ENCODE results near the gene TINAGL1.

Gene TINAGL1

GRCh38 chr1:31576201-31576669, at the start of gene TINAGL1:
TSS of gene TINAGL1 (plus strand) at chr1:31576515. CDS start at chr1:31577149, 634 bp downstream.
- DNase-seq = no peak

DNA sequence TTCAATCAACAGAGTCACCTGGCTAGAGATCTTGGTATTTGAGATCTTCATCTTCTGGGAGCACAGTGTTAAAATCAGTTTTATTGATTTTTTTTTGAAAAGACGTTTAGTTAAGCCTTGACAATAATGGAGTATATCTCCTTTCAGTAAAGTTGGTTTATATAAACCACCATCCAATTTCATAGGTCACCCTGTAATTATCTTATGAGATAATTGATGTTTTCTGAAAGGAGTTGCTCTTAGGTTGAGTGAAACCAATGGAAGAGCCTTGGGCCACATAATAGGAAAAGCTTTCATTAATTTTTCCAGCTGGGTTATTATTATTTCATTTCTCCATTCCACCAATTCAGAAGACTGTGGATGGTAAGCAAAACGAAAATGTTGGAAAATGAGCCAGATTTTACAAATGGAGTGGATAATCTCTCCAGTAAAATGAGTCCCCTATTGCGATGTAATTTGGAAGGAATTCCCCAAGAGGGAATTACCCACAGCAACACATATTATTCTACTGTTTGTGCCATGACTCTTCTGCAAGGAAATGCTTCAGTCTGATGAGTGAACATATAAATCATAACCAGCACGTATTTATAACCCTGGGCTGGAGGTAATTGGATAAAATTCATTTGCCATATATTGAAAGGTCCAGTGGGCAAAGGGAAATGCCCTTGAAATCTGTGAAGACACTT, 46.2 kb upstream of the TINAGL1 start:
- no peak for DNase-seq

DNA sequence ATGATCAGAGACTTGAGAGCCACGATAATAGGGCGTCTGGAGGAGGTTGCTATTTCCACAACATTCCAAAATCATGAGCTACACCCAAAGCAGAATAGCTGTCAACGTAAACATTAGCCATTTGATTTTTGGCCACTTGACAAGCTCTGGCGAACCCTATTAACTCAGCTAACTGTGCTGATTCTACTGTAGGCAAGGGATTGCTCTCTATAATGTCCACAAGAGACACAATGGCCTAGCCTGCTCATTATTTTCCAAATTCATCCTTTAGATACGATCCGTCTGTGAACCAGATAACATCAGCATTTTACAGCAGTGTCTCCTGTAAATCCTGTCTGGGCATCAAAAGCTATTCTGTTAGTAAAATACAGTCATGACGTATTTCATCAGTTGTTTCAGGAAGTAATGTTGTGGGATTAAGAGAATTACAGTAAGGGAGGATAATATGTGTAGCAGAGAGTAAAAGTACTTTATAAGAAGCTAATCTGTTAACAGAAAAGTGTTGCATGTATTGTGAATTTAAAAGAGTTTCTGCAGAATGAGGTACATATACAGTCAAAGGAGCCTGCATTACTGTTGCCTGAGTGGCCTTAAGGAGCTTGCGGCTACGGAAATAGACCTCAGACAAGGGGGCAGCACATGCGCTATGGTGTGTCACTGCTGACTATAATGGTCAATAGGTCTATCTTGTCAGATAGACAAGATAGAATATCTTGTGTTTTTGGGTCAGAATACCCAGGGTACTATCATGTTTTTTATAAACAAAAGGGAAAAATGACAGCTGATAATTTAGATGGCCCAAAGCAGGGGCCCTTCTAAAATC, 44.9 kb upstream of the TINAGL1 start:
- DNase-seq = no peak

DNA sequence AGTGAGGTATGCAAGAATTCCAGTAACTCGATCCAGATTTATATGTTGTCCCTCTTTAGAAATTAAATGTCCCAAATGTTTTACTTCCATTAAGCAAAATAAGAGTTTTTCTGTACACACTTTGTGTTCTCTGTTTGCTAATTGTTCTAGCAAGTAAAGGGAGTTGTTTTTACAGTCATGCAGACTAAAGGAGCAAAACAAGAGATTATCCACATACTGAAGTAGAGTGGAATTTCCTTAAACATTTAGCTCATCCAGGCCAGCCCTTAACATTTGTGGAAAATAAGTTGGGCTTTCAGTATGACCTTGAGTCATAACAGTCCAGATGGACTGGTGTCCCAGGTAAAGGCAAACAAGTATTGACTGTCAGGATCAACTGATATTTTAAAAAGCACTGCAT, 44.1 kb upstream of the TINAGL1 start:
- no peak for DNase-seq

- DNase-seq = no peak
These were observed 40.8 kb upstream of the TINAGL1 start for GRCh38 chr1:31535561-31535960.

DNA sequence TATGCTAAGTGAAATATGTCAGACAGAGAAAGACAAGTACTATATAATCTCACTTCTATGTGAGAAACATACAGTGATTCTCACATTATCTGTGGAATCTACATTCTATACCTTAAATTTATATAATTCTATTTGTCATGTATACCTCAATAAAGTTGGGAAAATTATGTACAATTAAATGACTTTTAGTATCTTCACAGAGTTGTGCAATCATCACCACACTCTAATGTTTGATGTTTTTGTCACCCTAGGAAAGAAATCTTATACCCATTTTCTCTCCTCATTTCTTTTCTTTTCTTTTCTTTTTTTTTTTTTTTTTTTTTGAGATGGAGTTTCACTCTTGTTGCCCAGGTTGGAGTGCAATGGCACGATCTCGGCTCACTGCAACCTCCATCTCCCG, 37.0 kb upstream of the TINAGL1 start:
- no peak for DNase-seq

DNA sequence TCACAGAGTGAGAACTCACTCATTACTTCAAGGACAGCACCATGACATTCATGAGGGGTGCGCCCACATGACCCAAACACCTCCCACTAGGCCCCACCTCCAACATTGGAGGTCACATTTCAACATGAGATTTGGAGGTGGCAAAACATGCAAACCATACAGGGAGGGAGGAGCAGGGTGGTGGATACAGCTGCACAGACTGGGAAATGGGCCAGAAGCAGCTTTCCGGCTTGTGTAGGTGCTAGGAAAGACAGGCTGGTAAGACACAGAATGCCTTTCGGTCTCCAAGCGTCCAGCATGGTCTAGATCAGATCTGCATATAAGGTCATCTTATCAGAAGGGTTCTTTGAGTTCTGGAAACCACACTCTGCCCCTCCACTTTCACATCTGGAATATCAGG, 35.1 kb upstream of the TINAGL1 start:
- no peak for DNase-seq

DNA sequence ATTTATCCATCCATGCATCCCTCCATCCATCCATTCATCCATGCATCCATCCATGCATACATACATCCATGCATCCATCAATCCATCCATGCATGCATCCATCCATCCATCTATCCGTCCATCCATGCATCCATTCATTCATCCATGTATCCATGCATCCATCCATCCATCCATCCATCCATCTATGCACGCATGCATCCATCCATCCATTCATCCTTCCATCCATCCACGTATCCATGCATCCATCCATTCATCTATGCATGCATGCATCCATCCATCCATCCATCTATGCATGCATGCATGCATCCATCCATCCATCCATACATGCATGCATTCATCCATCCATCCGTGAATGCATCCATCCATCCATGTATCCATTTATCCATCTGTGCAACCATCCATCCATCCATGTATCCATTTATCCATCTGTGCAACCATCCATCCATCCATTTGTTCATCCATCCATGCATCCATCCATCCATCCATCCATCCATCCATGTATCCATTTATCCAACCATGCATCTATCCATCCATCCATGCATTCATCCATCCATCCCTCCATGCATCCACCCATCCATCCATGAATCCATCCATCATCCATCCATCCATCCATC, 30.3 kb upstream of the TINAGL1 start:
- no peak for DNase-seq

GRCh38 chr1:31548534-31548906, 27.8 kb upstream of the TINAGL1 start:
- DNase-seq = no peak

DNA sequence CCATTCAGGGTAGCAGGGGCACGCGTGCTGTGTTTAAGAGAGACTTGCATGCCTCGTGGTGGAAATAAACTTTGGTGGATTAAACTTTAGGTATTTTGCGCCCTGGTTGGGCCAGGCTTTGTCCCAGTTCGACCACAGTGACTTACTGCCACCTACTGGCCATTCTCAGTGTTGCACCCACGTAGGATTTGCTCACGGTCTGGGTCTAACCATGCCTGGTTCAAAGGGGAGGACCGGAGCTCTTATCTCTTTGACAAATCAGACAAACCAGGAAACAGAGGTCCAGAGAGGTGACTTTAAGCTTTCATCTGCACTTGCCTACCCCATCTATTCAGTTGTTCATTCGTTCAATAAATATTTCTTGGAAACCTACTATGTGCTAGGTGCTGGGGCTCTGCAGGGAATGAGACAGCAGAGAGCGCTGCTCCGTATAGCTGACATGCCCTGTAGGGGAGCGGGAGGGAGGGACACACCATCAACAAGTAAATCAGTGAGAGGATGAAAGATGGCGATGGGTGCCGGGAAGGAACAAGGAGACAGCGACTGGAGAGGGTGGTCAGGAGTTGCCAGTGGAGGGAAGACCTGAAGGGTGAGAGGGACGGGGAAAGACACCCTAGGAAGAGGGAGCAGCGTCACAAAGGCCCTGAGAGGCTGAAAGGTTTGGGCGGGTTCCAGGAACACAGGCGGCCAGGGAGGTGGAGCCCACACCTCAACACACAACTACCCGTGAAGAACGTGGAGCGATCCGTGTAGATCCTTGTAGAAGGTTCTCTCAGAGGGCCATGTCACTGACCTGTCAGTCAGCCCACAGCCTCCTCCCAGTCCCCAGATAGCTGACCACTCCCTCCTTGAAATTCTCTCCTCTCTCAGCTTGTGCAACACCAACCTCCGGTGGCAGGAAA, 27.2 kb upstream of the TINAGL1 start:
- peak; percentile 29 for DNase-seq

DNA sequence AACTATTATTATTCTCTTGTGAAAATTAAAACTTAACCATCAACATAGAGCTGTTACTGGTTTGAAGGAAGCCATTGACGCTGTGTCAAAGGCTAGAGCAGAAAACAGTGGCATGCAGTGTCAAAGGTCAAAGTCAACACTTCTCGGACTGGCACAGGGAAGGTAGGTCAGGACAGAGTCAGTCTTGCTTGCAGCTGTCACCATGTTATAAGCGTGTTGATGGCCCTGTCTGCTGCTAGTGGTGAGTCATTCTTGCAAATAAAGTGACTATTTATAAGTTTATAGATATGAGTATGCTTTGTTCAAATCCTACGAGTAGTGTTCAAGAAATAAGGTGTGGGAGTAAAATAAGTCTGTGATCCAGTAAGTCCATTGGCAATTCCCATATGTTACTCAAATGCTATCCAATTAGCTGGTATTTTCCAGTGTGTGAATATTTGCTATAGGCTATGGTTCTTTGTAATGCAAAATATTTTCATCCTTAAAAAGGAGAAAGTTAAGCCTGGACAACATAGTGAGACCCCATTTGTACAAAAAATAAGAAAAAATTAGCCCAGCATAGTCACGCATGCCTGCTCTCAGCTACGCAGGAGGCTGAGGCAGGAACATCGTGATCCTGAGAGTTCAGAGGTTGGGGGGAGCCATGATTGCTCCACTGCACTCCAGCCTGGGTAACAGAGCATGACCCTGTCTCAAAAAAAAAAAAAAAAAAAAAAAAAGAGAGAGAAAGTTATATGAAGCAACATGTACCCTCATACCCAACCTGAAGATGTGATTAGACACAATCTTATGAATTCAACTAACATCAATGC, 26.3 kb upstream of the TINAGL1 start:
- no peak for DNase-seq

- DNase-seq = no peak
These were observed 25.1 kb upstream of the TINAGL1 start for GRCh38 chr1:31551208-31551607.

GRCh38 chr1:31552489-31552888, 23.8 kb upstream of the TINAGL1 start:
- DNase-seq = no peak

DNA sequence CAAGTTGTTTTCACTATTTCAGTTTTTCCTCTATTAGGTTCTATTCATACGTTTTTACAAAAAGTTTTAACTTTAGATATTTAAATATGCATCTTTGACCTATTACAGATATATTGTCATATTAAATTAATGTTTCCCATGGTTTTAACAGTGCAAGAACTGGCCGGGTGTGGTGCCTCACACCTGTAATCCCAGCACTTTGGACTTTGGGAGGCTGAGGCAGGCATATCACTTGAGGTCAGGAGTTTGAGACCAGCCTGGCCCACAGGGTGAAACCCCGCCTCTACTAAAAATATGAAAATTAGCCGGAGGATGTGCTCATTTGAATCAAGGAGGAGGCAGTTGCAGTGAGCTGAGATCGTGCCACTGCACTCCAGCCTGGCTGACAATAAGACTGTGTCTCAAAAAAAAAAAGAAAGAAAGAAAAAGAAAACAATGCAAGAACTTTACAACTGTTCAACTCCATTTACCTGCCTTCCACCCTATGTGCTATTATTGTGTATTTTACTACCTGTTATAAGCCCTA, 19.8 kb upstream of the TINAGL1 start:
- DNase-seq = no peak

- DNase-seq = no peak
These were observed 16.6 kb upstream of the TINAGL1 start for GRCh38 chr1:31559715-31560114.

DNA sequence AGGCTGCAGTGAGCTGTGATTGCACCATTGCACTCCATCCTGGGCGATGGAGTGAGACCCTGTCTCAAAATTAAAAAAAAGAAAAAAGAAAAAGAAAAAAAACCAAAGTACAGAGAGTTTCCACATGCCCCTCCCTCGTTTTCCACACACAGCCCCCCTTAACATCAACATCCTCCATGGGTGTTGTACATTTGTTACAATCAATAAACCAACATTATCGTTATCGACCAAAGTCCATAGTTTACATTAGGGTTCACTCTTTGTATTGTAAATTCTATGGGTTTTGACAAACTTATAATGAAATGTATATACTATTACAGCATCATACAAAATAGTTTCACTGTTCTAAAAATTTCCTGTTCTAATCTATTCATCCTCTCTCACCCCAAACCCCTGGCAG, 15.9 kb upstream of the TINAGL1 start:
- no peak for DNase-seq

- DNase-seq = no peak
These were observed 13.5 kb upstream of the TINAGL1 start for GRCh38 chr1:31562707-31563360.

GRCh38 chr1:31564606-31564989, 11.7 kb upstream of the TINAGL1 start:
- DNase-seq = no peak

GRCh38 chr1:31567956-31568570, 8.3 kb upstream of the TINAGL1 start:
- no peak for DNase-seq

- no peak for DNase-seq
These were observed 7.3 kb upstream of the TINAGL1 start for GRCh38 chr1:31568895-31569595.
